Stimulated activated CD8-positive, alpha-beta memory T cell treated with anti-CD3 and anti-CD28 coated beads, Interleukin-2, amount 100 ng/mL, for 48 hours (primary cell): Measurements from ENCODE around the gene PLEKHG1.
A peak's percentile ranks its signal among the peaks of the same experiment; 100 is the strongest.

ENCODE experiments used
- DNase-seq, 2 donors: peaks; one replicate each; pipeline ENCODE4 v3.0.0-alpha.2; 2020; ENCODE audit warnings: low read depth in 2 of 2

PLEKHG1 gene

DNA sequence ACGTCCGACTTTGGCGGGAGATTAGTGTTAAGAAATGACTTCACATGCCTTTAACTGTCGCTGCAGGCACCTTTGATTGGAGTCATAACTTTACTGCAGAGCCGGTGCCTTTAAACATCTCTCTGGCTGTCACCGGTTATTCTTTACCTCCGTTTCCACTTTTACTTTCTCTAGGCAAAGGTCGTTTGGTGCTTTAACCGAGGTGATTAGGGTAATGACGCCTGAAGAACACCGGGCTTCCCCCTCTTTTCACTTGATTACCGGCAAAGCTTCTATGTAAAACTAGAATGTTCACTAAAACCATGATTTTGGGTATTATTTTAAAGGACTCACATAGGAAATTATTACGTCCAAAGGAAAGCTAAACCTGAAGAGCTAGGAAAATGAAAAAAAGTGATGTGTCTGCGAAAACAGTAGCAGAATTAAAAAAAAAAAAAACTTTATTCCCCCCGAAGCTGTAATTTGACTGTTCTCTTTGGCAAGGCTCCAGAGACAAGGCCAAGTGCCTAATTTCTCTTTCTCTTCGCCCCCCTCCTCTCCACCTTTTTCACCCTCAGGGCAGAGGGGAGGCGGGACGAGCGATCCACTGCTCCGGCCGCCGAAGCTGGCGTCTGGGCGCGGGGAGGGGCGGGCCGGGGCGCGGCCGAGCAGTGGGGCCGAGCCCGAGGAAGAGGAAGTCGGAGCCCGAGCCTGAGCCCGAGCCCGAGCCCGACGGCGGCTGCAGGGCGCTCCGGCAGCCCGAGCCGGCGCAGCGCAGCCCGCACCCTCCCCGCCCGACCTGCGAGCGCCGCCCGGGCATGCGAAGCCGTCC lies at the start of gene PLEKHG1:
TSS of gene PLEKHG1 (plus strand) at position 687 of the 811 bp plus-strand sequence. CDS start 133,797 bp downstream, outside the sequence.
- peak; percentile 28 to 40 for DNase-seq

GRCh38 chr6:150550244-150550643 lies 49.4 kb upstream of the PLEKHG1 start:
- DNase-seq: no peak

DNA sequence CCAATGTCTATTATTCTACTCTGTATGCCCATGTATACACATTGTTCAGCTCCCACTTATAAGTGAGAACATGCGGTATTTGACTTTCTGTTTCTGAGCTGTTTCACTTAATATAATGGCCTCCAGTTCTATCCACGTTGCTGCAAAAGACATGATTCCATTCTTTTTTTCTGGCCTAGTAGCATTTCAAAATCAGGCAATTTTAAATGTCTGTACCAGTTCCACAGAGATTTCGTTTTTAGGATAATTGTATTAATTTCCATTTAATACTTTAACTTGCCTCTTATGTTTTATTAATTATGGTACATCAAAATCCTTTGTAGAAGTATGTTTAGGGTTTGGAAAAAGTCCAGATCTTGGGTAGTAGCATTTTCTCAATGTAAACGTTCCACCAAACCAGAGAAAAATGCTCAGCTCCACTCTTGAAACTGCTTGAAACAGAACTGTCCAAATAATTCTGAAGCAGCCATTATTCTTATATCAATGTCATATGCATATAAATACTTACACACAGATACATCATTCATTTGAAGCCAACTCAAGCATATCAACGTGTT lies 42.6 kb upstream of the PLEKHG1 start:
- DNase-seq: no peak

DNA sequence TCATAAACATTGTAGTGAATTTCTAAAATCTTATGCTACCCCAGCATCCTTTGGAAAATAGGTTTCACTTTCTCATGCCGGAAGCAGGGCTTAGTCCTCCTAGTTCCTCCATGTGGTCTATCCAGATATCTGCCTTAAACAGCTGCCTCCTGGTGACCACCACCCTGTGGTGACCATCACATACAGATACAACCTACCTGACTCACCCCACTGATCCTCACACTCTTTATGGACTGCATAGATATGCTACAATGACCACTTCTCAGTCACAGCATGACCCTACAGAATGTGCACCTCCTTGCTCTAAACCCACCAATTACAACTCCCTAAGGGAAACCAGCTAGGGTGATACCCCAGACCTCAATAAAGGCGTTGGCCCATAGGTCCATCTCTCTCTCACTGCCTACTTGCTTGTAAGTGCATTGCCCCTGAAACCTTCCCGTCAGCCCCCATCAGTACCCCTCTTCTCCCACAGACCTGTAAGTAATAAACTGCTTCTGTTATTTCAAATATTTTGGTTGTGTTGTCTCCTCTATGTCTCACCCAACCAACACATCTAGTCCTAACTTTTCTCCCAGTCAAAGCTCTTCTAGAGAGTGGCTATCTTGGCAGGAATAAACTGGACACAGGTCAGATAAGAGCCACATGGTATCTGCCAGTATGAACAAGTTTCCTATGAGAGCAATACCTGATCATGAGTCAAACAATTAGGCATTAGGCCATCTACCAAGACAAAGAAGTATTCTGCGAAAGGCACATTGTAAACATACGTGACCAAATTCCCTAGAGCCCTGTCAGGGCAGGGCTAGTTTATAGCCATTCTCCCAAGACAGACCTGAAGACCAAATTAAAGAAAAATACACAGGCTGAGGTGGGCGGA lies 39.4 kb upstream of the PLEKHG1 start:
- no peak for DNase-seq

- DNase-seq: no peak
Measured at GRCh38 chr6:150560884-150561219, 38.8 kb upstream of the PLEKHG1 start.

GRCh38 chr6:150565945-150566344 lies 33.7 kb upstream of the PLEKHG1 start:
- no peak for DNase-seq

GRCh38 chr6:150566486-150566885 lies 33.2 kb upstream of the PLEKHG1 start:
- no peak for DNase-seq

DNA sequence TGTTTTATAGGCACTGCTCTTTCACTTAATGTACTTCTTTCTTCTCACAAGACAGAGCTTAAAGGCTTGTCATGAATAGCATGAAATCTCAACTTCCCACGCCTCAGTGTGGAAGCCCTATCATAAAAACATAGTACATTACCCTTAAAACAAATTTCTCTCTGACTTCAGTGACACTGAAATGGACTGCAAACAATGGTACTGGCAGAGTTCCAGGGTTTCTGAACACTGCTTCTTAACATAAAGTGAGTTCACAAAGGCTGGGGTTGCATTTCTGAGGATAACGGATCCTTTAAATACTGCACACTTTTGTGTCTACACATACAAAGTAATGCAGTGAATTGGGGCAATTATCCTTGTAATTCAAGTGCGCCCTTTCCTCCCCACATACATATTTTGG lies 32.3 kb upstream of the PLEKHG1 start:
- no peak for DNase-seq

DNA sequence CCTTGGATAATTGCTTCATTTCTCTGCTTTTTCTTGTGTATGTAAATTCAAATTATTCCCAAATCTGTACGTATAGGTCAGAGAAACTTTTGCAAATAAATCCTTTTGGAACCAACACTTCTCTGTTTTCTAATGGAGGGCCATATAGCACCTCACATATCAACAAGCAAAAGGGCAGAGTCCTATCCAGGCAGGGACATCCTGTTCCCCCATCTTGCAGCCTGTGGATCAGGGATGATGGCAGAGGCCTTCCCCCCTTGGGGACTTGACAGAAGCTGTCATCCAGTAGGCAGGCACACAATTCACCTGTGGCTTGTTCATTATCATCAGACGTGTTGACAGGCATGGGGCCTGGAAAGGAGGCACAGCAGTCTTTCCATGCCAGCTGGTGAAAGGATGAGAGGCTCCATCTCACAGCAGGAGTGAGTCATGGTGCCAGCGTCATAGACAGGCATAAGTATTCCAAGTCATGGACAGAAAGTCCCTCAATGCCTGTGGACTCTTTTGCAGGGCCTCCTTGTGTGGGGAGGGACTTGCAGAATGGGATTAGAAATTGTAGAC lies 31.8 kb upstream of the PLEKHG1 start:
- DNase-seq: no peak

- DNase-seq: no peak
Measured at GRCh38 chr6:150568560-150568959, 31.1 kb upstream of the PLEKHG1 start.

DNA sequence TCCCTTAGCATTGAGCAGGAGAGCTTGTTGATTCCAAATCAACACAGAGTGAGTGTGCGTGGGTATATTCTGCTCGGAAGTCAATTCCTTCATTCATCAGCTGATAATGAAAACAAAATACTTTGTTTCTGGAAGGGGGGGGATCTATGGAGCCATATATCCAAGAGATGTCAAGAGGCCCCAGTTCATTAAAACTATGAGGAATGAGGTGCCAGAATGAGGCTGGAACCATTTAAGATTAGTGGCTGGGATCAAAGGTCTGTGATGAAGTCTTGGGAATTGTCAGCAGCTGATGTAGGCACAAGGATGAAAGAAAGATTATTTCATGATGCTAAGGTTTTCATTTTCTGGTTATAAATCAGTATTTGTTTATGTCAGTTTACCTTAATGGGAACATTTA lies 30.5 kb upstream of the PLEKHG1 start:
- DNase-seq: no peak

DNA sequence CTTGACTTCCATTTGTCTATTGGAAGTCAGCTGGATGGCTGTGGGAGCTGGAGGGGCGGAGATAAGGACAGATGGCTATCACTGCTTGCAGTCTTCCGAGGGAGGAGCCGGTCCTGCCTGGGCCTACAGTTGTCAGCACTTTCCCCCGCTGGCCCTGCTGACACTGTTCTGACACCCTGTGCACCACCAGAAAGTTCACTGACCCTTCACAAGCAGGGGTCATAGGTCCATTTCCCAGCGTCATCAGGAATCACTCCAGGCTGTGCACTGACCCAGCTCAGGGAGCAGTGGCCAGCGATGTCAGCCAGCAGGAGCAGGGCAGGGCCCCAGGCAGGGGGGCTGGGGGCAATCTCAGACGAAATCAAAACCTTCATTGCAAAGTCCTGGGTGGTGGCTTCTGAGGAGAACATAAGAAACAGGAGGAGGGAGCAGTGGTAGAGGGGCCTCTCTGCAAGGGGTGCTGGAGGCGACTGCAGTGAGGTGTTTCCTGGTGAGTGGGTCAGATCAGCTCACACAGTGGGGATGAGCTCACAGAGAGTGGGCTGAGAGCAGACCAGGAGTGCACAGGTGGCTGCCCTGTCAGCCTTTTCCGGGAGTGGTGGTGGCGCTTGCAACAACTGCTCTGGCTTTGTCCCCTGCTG lies 26.5 kb upstream of the PLEKHG1 start:
- DNase-seq: no peak

DNA sequence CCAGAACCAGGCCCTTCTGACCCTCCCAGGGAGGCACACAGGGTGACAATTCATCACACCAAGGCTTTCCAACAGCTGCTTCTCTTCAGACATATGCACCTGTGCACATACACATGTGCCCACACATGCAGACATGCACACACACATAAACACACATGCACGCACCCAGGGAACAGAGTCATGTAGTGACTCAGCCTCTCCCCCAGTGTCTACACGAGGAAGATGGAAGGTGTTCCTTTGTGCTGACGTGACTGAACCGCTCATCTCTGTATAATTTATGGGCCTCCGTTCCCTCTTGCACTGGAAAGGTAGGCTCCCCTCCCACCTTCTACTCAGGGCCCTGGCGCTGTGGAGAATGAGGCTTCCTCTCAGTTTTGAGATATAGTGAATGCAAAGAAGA lies 23.8 kb upstream of the PLEKHG1 start:
- DNase-seq: no peak

- DNase-seq: no peak
Measured at GRCh38 chr6:150576651-150577226, 22.9 kb upstream of the PLEKHG1 start.

GRCh38 chr6:150579611-150580010 lies 20.1 kb upstream of the PLEKHG1 start:
- no peak for DNase-seq

- DNase-seq: no peak
Measured at GRCh38 chr6:150580489-150580888, 19.2 kb upstream of the PLEKHG1 start.

DNA sequence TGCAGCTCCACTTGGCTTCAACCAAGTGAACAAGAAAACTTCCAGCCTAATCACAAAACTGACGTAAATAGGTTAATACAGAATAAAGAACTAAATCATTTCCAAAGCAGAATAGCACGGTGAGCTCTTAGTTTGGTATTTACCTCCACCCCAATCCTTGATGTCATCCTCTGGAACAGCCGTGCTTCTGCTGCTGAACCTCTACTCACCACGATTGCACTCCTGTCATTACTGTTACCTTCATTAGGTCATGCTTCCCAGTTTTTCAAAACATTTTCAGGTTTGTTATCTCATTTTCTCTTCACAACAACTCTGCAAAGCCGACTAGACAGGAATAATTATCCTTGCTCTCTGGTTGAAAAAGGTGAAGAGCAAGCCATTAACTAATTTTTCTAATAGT lies 15.6 kb upstream of the PLEKHG1 start:
- DNase-seq: no peak

DNA sequence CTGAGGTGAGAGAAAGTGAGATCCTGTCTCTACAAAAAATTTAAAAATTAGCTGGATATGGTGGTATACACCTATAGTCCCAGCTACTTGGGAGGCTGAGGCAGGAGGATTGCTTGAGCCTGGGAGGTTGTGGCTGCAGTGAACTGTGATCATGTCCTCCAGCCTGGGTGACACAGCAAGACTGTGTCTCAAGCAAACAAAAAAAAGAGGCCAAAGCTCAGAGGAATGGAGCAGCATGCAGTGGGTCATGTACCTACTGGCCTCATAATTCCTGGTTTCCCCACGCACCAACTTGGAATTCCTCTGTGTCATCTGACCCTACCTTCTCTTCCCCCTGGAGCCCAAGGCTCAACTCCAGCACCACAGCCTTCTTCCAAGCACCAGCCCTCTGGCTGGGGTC lies 15.1 kb upstream of the PLEKHG1 start:
- DNase-seq: no peak

DNA sequence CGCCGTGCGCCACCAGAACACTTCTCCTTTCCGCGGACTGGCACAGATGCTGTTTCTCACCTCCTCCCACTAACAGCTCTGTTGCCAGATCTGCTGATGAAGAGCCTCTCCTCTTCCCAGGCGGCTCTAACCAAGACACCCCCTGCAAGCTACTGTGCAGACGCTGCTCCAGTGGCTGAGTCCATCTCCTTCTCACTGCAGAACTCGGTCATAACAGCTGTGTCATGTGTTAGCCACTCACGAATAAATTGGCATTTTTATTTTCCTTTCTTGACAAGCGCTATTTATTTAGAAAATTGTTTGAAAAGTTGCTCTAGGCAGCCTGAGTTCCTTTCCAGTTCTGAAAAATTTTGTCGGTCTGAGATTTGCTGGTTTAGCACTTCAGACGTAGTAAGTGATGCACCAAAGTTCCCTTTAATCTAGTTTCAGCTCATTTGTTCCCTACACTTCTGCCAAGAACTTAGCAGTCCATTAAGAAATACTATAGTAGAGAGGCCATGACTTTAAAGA lies 12.8 kb upstream of the PLEKHG1 start:
- no peak for DNase-seq

DNA sequence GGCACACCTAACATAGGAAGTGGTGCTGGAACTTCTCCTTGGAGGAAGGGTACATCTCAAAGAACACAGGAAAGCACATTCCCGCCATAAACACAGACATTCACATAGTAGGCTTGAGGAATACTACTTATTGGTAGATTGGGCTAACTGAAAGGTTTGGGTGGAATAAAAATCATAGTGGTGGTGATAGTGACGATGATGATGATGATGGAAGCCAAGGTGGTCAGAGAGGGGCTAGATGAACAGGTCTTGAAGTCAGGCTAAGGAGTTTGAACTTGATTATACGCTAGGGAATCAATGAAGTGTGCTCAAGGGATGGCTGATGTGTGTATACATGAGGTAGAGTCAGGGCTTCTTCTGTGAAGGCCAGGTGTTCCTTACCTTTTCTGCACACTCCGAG lies 12.0 kb upstream of the PLEKHG1 start:
- no peak for DNase-seq

DNA sequence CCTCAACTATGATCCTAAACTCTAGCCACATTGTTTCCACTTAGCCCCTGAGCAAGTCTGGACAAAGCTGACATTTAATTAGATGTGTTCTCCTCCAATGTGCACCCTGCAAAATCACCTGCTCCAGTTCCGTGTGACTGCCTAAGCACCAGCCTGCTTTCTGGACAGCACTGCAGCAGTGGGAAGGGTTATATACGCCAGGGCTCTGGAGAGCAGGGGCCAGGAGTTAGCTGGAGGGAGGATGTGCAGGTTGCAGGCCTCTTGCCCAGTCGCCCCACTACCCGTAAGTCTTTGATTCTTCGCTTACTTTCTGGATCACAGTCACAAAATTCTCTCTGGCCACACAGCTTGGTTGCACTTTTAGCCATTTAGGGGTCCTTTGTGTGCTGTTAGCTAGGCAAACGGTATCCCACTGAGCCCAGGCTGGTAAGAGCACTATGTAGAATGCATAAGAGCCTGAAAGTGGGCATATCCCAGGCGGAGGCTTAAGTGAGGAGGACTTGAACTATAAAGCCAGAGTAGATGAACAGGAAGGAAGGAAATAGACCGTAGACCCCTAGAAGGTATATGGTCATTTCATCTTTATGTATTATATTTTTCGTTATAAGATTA lies 10.7 kb upstream of the PLEKHG1 start:
- no peak for DNase-seq
